ENCODE results near the gene CD63.

DNA sequence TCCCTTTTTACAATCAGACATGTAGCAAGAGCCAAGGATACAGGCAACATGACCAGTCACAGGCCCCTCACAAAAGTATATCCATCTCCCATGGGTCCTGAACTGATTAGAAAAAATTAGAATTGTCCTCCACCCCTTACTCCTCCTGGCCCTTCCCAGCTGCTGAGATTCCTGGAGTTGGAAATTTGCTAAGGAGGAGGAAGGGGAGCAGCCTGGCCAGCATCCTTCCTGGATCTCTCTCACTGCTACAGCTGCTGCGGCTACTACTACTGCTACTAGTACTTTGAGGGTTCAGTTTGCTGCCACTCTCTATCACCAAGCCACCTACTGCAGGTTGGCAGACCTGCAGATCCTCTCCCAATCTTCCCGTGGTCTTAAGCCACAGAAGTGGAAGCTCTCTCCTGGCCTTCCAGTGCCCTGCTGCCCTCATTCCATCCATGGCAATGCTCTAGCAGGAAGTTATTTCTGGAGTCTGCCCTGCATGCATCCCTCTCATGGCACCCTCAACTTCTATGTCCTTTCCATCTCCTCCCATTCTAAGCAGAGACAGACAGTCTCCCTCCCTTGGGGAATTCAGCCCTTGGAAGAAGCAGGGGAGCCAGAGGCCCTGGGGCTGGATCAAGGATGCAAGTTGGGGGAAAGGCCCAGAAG lies 22.1 kb downstream of the CD63 start:
- TF ChIP-seq, protein P1, sequence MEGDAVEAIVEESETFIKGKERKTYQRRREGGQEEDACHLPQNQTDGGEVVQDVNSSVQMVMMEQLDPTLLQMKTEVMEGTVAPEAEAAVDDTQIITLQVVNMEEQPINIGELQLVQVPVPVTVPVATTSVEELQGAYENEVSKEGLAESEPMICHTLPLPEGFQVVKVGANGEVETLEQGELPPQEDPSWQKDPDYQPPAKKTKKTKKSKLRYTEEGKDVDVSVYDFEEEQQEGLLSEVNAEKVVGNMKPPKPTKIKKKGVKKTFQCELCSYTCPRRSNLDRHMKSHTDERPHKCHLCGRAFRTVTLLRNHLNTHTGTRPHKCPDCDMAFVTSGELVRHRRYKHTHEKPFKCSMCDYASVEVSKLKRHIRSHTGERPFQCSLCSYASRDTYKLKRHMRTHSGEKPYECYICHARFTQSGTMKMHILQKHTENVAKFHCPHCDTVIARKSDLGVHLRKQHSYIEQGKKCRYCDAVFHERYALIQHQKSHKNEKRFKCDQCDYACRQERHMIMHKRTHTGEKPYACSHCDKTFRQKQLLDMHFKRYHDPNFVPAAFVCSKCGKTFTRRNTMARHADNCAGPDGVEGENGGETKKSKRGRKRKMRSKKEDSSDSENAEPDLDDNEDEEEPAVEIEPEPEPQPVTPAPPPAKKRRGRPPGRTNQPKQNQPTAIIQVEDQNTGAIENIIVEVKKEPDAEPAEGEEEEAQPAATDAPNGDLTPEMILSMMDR (conservative IDR thresholded peaks at IDR 0.05; ENCODE audit: low read depth, low read length): no peak
- no peak for TF ChIP-seq EZH2phosphoT487 (IDR thresholded peaks at IDR 0.05; ENCODE audit: borderline replicate concordance, low read length)

Measured in PC-3 (cell line).